OCI-LY7 (cell line): ENCODE data around the gene PATJ. TPM values are rescaled to one million over a fixed set of nuclear protein-coding genes. Genes with fewer than 3 reads are reported as not detected.

Source experiments
- BruUV-seq: library from RNA; stranded (reverse); fragments of 400-500 nt; replicated peaks from 2 replicates; lab custom pipeline; 2021; lab: Mats Ljungman, UMichigan
- CTCF ChIA-PET: fragments of 300-600 bp; sonication (Branson Sonifier 250); formaldehyde crosslinking; loops from one replicate; lab custom pipeline; 2022; ENCODE audit warnings: antibody characterized with exemption; ENCODE audit not compliant: unreplicated experiment; lab: Charles Lee
- POLR2A ChIA-PET: fragments of 300-600 bp; sonication (Branson Sonifier 250); formaldehyde crosslinking; loops from one replicate; lab custom pipeline; 2022; ENCODE audit warnings: antibody characterized with exemption; lab: Charles Lee
- DNase-seq: peaks from one replicate; pipeline ENCODE4 v3.0.0-alpha.2; 2015; ENCODE audit warnings: low spot score
- H2AFZ ChIP-seq: fragments of 200-600 bp; sonication (generic), shearing (Covaris generic); 2 replicates; pipeline ENCODE4 v1.6.1; 2014; ENCODE audit warnings: mild to moderate bottlenecking, antibody characterized with exemption, low read length, moderate library complexity
- H3K27ac ChIP-seq: fragments of 200-600 bp; sonication (generic); 2 replicates; pipeline ENCODE4 v1.5.1; 2014; ENCODE audit warnings: mixed run types, low read depth, mild to moderate bottlenecking, moderate library complexity, low read length, inconsistent platforms; ENCODE audit not compliant: poor library complexity, severe bottlenecking
- H3K36me3 ChIP-seq: fragments of 200-600 bp; sonication (generic); 2 replicates; pipeline ENCODE4 v1.6.1; 2014; ENCODE audit warnings: mild to moderate bottlenecking, antibody characterized with exemption, low read length, moderate library complexity, mixed read lengths; ENCODE audit not compliant: insufficient read depth
- H3K4me1 ChIP-seq: fragments of 200-600 bp; sonication (generic); 2 replicates; pipeline ENCODE4 v1.5.1; 2014; ENCODE audit warnings: mild to moderate bottlenecking, low read length; ENCODE audit not compliant: insufficient read depth, poor library complexity, severe bottlenecking
- H3K4me2 ChIP-seq: fragments of 200-600 bp; sonication (generic); 2 replicates; pipeline ENCODE4 v1.6.1; 2014; ENCODE audit warnings: mild to moderate bottlenecking, low read length
- H3K4me3 ChIP-seq: fragments of 200-600 bp; sonication (generic); 2 replicates; pipeline ENCODE4 v1.5.1; 2014; ENCODE audit warnings: mild to moderate bottlenecking, low read depth, low read length; ENCODE audit not compliant: poor library complexity, severe bottlenecking
- H3K79me2 ChIP-seq: fragments of 200-600 bp; sonication (generic); 2 replicates; pipeline ENCODE4 v1.6.1; 2016; ENCODE audit warnings: low read depth, mild to moderate bottlenecking, low read length, moderate library complexity, mixed read lengths; ENCODE audit not compliant: insufficient read depth
- H3K9me2 ChIP-seq: fragments of 200-600 bp; sonication (generic); 2 replicates; pipeline ENCODE4 v1.6.1; 2016; ENCODE audit warnings: mild to moderate bottlenecking, low read length, mixed read lengths; ENCODE audit not compliant: insufficient read depth
- H3K9me3 ChIP-seq: fragments of 200-600 bp; sonication (generic); 2 replicates; pipeline ENCODE4 v1.6.1; 2014; ENCODE audit warnings: mild to moderate bottlenecking, mixed run types, low read length, mixed read lengths
- H4K20me1 ChIP-seq: fragments of 200-600 bp; sonication (generic); 2 replicates; pipeline ENCODE4 v1.6.1; 2014; ENCODE audit warnings: mild to moderate bottlenecking, antibody characterized with exemption, low read length, moderate library complexity, mixed read lengths; ENCODE audit not compliant: insufficient read depth
- CTCF ChIP-seq: fragments of 200-600 bp; sonication (generic); conservative IDR thresholded peaks from 2 replicates; pipeline ENCODE4 v1.5.1; 2014; ENCODE audit warnings: mild to moderate bottlenecking, antibody characterized with exemption, low read length, moderate library complexity, mixed read lengths
- EZH2phosphoT487 ChIP-seq: fragments of 200-600 bp; sonication (generic); IDR thresholded peaks from 2 replicates; pipeline ENCODE4 v1.6.1; 2018; ENCODE audit warnings: low read depth, borderline replicate concordance, mild to moderate bottlenecking, mixed run types, antibody characterized with exemption, low read length, moderate library complexity, mixed read lengths
- intact Hi-C: fragments of 100-400 bp; cut with micrococcal nuclease; formaldehyde crosslinking; loops from one replicate; pipeline ENCODE4 v1.10.0; 2022; ENCODE audit not compliant: unreplicated experiment
- total RNA-seq, 2 experiments: library from RNA; depleted of rRNA in 1 of 2; stranded (reverse); fragments of >200 nt in 1 of 2; shearing (Covaris generic) in 1 of 2; gene quantifications; 2 replicates each; pipeline ENCODE4 v1.2.3, GENCODE V29; 2014 to 2022

The PATJ gene
- total RNA-seq, 2 experiments from 2014 or later, result 0.95 to 4.0 TPM

GRCh38 chr1:61740751-61741700, 1.3 kb upstream of the PATJ start:
- peak overlapping the region; percentile 92 for H2AFZ ChIP-seq
- BruUV-seq, result no TSS peak
- no peaks in the 10 kb centered on the region for H3K36me3 ChIP-seq
- H3K9me2 ChIP-seq, result no peaks in the 10 kb centered on the region
- ChIA-PET POLR2A (no interaction called here), CTCF (no interaction called here)
- no peaks in the 10 kb centered on the region for H4K20me1 ChIP-seq
- intact Hi-C loops, result loop anchor here (10.0 kb wide), 1 partner anchor 686 kb away; no protein-coding TSS in a partner anchor
- no peak for TF ChIP-seq CTCF
- no peak for TF ChIP-seq EZH2phosphoT487
- H3K4me3 ChIP-seq, result peak overlapping the region; percentile 77
- no peaks in the 10 kb centered on the region for H3K9me3 ChIP-seq
- no peak for DNase-seq
- no peak overlapping the region for H3K27ac ChIP-seq
- no peaks in the 10 kb centered on the region for H3K79me2 ChIP-seq
- peak overlapping the region; percentile 87 for H3K4me2 ChIP-seq
- peaks cover 18% of the 10 kb centered on the region for H3K4me1 ChIP-seq

- no peak for TF ChIP-seq CTCF
- TF ChIP-seq EZH2phosphoT487, result no peak
- peaks cover 21% of the 10 kb centered on the region for H3K4me1 ChIP-seq
- H3K4me2 ChIP-seq, result peak overlapping the region; percentile 87
- no peaks in the 10 kb centered on the region for H4K20me1 ChIP-seq
- H3K79me2 ChIP-seq, result no peaks in the 10 kb centered on the region
- peak overlapping the region; percentile 92 for H2AFZ ChIP-seq
- no peak for DNase-seq
- BruUV-seq, result no TSS peak
- no peaks in the 10 kb centered on the region for H3K9me3 ChIP-seq
- intact Hi-C loops, result loop anchor here (10.0 kb wide), 1 partner anchor 688 kb away; no protein-coding TSS in a partner anchor
- no peaks in the 10 kb centered on the region for H3K36me3 ChIP-seq
- POLR2A ChIA-PET, result interaction anchor here (0.6 kb wide), 1 partner anchor 21 kb away, joined by 3 read pairs; no protein-coding TSS in a partner anchor
- H3K27ac ChIP-seq, result no peak overlapping the region
- CTCF ChIA-PET, result no interaction called here
- peak overlapping the region; percentile 77 for H3K4me3 ChIP-seq
- H3K9me2 ChIP-seq, result no peaks in the 10 kb centered on the region
These were observed 545 bp downstream of the PATJ start for GRCh38 chr1:61742620-61743430.
